Sigmoid colon (tissue), 4 donors: ENCODE results near the gene JMJD1C.

Experiments used
- EP300 ChIP-seq, 4 donors: sonication (generic); formaldehyde crosslinking; IDR thresholded peaks; one replicate each; pipeline ENCODE4 v1.6.1; 2017; ENCODE audit warnings: antibody characterized with exemption in 4 of 4
- POLR2A ChIP-seq, 2 donors: fragments of 450-650 bp; IDR thresholded peaks; one replicate each; pipeline ENCODE4 v1.6.1; 2016; ENCODE audit warnings: antibody characterized with exemption in 2 of 2, mild to moderate bottlenecking in 2 of 2, moderate library complexity in 2 of 2
- POLR2AphosphoS5 ChIP-seq, 4 donors: sonication (generic); formaldehyde crosslinking; IDR thresholded peaks; one replicate each; pipeline ENCODE4 v1.6.1; 2017; ENCODE audit warnings: antibody characterized with exemption in 4 of 4
- TF ChIP-seq, protein P1 (sequence below), 4 experiments: fragments of 450-650 bp in 3 of 4; fragments of 200-600 bp in 1 of 4; IDR thresholded peaks; one replicate each; pipeline ENCODE4 v1.5.1; 2016 to 2019; ENCODE audit warnings: antibody characterized with exemption in 4 of 4, mild to moderate bottlenecking in 3 of 4, moderate library complexity in 2 of 4

DNA sequence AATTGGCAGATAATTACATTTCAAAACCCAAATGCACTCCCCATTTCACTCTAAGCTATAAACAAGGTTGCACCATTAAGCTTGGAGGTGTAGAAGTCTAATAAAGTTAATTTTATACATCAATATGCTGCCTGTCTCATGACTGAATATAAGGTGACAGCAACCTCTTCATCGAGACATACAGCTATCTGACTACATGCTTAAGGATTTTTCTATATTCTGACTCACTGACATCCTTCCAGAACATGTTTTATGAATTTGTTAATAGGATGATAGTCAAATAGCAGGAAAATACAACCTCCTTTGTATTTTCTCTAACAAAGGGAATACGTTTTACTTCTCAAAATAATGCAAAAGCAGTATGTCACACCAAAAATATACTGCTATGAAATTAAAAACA is 256.1 kb downstream of the JMJD1C start:
- TF ChIP-seq EP300 (IDR thresholded peaks at IDR 0.05), result no peak
- TF ChIP-seq, protein P1, sequence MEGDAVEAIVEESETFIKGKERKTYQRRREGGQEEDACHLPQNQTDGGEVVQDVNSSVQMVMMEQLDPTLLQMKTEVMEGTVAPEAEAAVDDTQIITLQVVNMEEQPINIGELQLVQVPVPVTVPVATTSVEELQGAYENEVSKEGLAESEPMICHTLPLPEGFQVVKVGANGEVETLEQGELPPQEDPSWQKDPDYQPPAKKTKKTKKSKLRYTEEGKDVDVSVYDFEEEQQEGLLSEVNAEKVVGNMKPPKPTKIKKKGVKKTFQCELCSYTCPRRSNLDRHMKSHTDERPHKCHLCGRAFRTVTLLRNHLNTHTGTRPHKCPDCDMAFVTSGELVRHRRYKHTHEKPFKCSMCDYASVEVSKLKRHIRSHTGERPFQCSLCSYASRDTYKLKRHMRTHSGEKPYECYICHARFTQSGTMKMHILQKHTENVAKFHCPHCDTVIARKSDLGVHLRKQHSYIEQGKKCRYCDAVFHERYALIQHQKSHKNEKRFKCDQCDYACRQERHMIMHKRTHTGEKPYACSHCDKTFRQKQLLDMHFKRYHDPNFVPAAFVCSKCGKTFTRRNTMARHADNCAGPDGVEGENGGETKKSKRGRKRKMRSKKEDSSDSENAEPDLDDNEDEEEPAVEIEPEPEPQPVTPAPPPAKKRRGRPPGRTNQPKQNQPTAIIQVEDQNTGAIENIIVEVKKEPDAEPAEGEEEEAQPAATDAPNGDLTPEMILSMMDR (IDR thresholded peaks at IDR 0.05), result no peak
- no peak for TF ChIP-seq POLR2A (IDR thresholded peaks at IDR 0.05)
- TF ChIP-seq POLR2AphosphoS5 (IDR thresholded peaks at IDR 0.05), result no peak
